GM23338 (cell line): ENCODE data around the gene KLHDC7A. TPM values are rescaled to one million over a fixed set of nuclear protein-coding genes. Genes with fewer than 3 reads are reported as not detected.

Experiments
- ATAC-seq: fragments of 200-7000 bp; cut with Tn5 transposase; 3 replicates; pipeline ENCODE4 v1.9.1; 2020
- DNase-seq: peaks from one replicate; pipeline ENCODE4 v3.0.0-alpha.2; 2015; ENCODE audit warnings: low spot score
- H2AFZ ChIP-seq: fragments of 200-600 bp; sonication (generic); 2 replicates; pipeline ENCODE4 v1.8.0; 2016; ENCODE audit warnings: antibody characterized with exemption, mild to moderate bottlenecking, moderate library complexity
- H3F3A ChIP-seq: fragments of 200-600 bp; sonication (generic); replicated peaks from 2 replicates; pipeline ENCODE4 v1.8.0; 2017; ENCODE audit warnings: antibody characterized with exemption, mixed run types, low read depth
- H3K27ac ChIP-seq: fragments of 200-600 bp; sonication (generic); 2 replicates; pipeline ENCODE4 v1.6.1; 2016; ENCODE audit warnings: low read depth
- H3K27me3 ChIP-seq: fragments of 200-600 bp; sonication (generic); 2 replicates; pipeline ENCODE4 v1.8.0; 2016; ENCODE audit warnings: mild to moderate bottlenecking, mixed run types, moderate library complexity; ENCODE audit not compliant: insufficient read depth
- H3K36me3 ChIP-seq: fragments of 200-600 bp; sonication (generic); 2 replicates; pipeline ENCODE4 v1.8.0; 2016; ENCODE audit warnings: mild to moderate bottlenecking; ENCODE audit not compliant: insufficient read depth
- H3K4me1 ChIP-seq: fragments of 200-600 bp; sonication (generic); 2 replicates; pipeline ENCODE4 v1.8.0; 2016; ENCODE audit warnings: mild to moderate bottlenecking, moderate library complexity; ENCODE audit not compliant: insufficient read depth
- H3K4me2 ChIP-seq: fragments of 200-600 bp; sonication (generic); 2 replicates; pipeline ENCODE4 v1.7.1; 2017; ENCODE audit warnings: mixed run types
- H3K4me3 ChIP-seq: fragments of 200-600 bp; sonication (generic); 2 replicates; pipeline ENCODE4 v1.6.1; 2016; ENCODE audit warnings: mixed run types
- H3K79me2 ChIP-seq: fragments of 200-600 bp; sonication (generic); replicated peaks from 2 replicates; pipeline ENCODE4 v1.8.0; 2017; ENCODE audit warnings: mild to moderate bottlenecking; ENCODE audit not compliant: insufficient read depth
- H3K9me2 ChIP-seq: fragments of 200-600 bp; sonication (generic); 2 replicates; pipeline ENCODE4 v1.8.0; 2017; ENCODE audit not compliant: insufficient read depth
- H4K20me1 ChIP-seq: fragments of 200-600 bp; sonication (generic); replicated peaks from 2 replicates; pipeline ENCODE4 v1.8.0; 2017; ENCODE audit warnings: mild to moderate bottlenecking; ENCODE audit not compliant: insufficient read depth
- H3K27ac Mint-ChIP-seq: 2 replicates; pipeline ENCODE4 v1.8.0; 2020; ENCODE audit warnings: inconsistent platforms, mild to moderate bottlenecking, moderate library complexity, mixed read lengths
- H3K27me3 Mint-ChIP-seq: 3 replicates; pipeline ENCODE4 v1.8.0; 2022; ENCODE audit warnings: low read depth, mild to moderate bottlenecking, moderate library complexity, mixed read lengths, inconsistent platforms; ENCODE audit not compliant: insufficient read depth, poor library complexity
- H3K36me3 Mint-ChIP-seq: 3 replicates; pipeline ENCODE4 v1.8.0; 2021; ENCODE audit warnings: low read depth, mild to moderate bottlenecking, inconsistent platforms, moderate library complexity, mixed read lengths
- H3K4me1 Mint-ChIP-seq: 3 replicates; pipeline ENCODE4 v1.8.0; 2020; ENCODE audit warnings: mild to moderate bottlenecking, inconsistent platforms, mixed read lengths
- H3K4me3 Mint-ChIP-seq: 3 replicates; pipeline ENCODE4 v1.8.0; 2021; ENCODE audit warnings: moderate library complexity, mild to moderate bottlenecking, inconsistent platforms, mixed read lengths
- H3K9me3 Mint-ChIP-seq: 3 replicates; pipeline ENCODE4 v1.8.0; 2020; ENCODE audit warnings: moderate library complexity, mild to moderate bottlenecking, inconsistent platforms, mixed read lengths
- CREB1 ChIP-seq: fragments of 250-450 bp; sonication (Bioruptor Pico); IDR thresholded peaks from 2 replicates; pipeline ENCODE4 v1.5.0; 2020; ENCODE audit warnings: low read depth, mild to moderate bottlenecking, moderate library complexity
- CTCF ChIP-seq, 2 experiments: fragments of 200-600 bp in 1 of 2; sonication (generic) in 1 of 2; conservative IDR thresholded peaks; 2 replicates each; pipeline versions ENCODE4 v1.5.1 to v1.6.1; 2016 to 2017; ENCODE audit warnings: antibody characterized with exemption in 2 of 2, low read depth in 2 of 2, mild to moderate bottlenecking in 2 of 2, moderate library complexity in 1 of 2
- ETS1 ChIP-seq: IDR thresholded peaks from 2 replicates; pipeline ENCODE4 v1.6.1; 2016; ENCODE audit warnings: antibody characterized with exemption
- EZH2 ChIP-seq: fragments of 200-600 bp; sonication (generic); IDR thresholded peaks from one replicate; pipeline ENCODE4 v1.8.0; 2017; ENCODE audit warnings: antibody characterized with exemption, mild to moderate bottlenecking, low read depth; ENCODE audit not compliant: unreplicated experiment
- EZH2phosphoT487 ChIP-seq: fragments of 200-600 bp; sonication (generic); IDR thresholded peaks from one replicate; pipeline ENCODE4 v1.8.1; 2018; ENCODE audit warnings: antibody characterized with exemption; ENCODE audit not compliant: unreplicated experiment
- JUNB ChIP-seq: IDR thresholded peaks from one replicate; pipeline ENCODE4 v1.6.1; 2016; ENCODE audit warnings: antibody characterized with exemption; ENCODE audit not compliant: unreplicated experiment
- NANOG ChIP-seq: IDR thresholded peaks from 2 replicates; pipeline ENCODE4 v1.6.1; 2016; ENCODE audit warnings: antibody characterized with exemption, borderline replicate concordance
- POLR2AphosphoS5 ChIP-seq: IDR thresholded peaks from 2 replicates; pipeline ENCODE4 v1.6.1; 2016; ENCODE audit warnings: antibody characterized with exemption, low read depth
- REST ChIP-seq: IDR thresholded peaks from one replicate; pipeline ENCODE4 v1.6.1; 2018; ENCODE audit warnings: antibody characterized with exemption; ENCODE audit not compliant: unreplicated experiment
- STAT1 ChIP-seq: IDR thresholded peaks from one replicate; pipeline ENCODE4 v1.6.1; 2016; ENCODE audit warnings: antibody characterized with exemption; ENCODE audit not compliant: unreplicated experiment
- ZNF114 ChIP-seq: fragments of 250-450 bp; sonication (Bioruptor Pico); IDR thresholded peaks from 2 replicates; pipeline ENCODE4 v1.5.0; 2020; ENCODE audit warnings: mild to moderate bottlenecking, moderate library complexity
- ZNF331 ChIP-seq: fragments of 250-450 bp; sonication (Bioruptor Pico); IDR thresholded peaks from 2 replicates; pipeline ENCODE4 v1.5.0; 2020; ENCODE audit warnings: low read depth, mild to moderate bottlenecking, moderate library complexity
- ZNF462 ChIP-seq: fragments of 250-450 bp; sonication (Bioruptor Pico); IDR thresholded peaks from 2 replicates; pipeline ENCODE4 v1.5.0; 2020; ENCODE audit warnings: mild to moderate bottlenecking, moderate library complexity
- polyA plus RNA-seq: library from polyadenylated mRNA; unstranded; fragments of >200 nt; fragmentation: Nextera tagmentation; extraction: Ambion mirVana; gene quantifications from 2 replicates; pipeline ENCODE4 v1.2.1, GENCODE V29; 2016
- total RNA-seq: library from RNA; depleted of rRNA; stranded (reverse); fragments of >200 nt; shearing (Covaris generic); gene quantifications from 2 replicates; pipeline ENCODE4 v1.2.3, GENCODE V29; 2014

Gene KLHDC7A
- total and polyA plus RNA-seq, 2 experiments from 2014 or later, result 4.5 to 22.4 TPM

- Histone ChIP-seq H3K9me2 (0 out of 2 replicates have a peak, but pooled peaks cover 3% of the 10 kb centered on the region), H4K20me1 (no peaks in the 10 kb centered on the region), H3K36me3 (no peaks in the 10 kb centered on the region), H3K27me3 (no peaks in the 10 kb centered on the region), H3K79me2 (no peaks in the 10 kb centered on the region), H3K4me3 (no peak overlapping the region), H3F3A (no peaks in the 10 kb centered on the region), H3K27ac (no peak overlapping the region), H3K4me2 (no peak overlapping the region), H3K4me1 (no peaks in the 10 kb centered on the region), H2AFZ (no peak overlapping the region)
- no peak for ATAC-seq
- peaks cover 21% of the 10 kb centered on the region for H3K9me3 Mint-ChIP-seq
- H3K4me3 Mint-ChIP-seq, result no peak overlapping the region
- no peaks in the 10 kb centered on the region for H3K4me1 Mint-ChIP-seq
- peaks cover 9% of the 10 kb centered on the region for H3K36me3 Mint-ChIP-seq
- no peak overlapping the region for H3K27ac Mint-ChIP-seq
- TF ChIP-seq NANOG (no peak), EZH2phosphoT487 (no peak), EZH2 (no peak), STAT1 (no peak), ZNF114 (no peak), CREB1 (CRISPR knock-in tag) (no peak), POLR2AphosphoS5 (no peak), ZNF462 (CRISPR knock-in tag) (no peak), ETS1 (no peak), CTCF (conservative IDR thresholded peaks at IDR 0.05; ENCODE audit: low read depth in 2 of 2) (no peak), JUNB (no peak), ZNF331 (no peak), REST (no peak)
- peaks cover 6% of the 10 kb centered on the region for H3K27me3 Mint-ChIP-seq
- no peak for DNase-seq
These were observed 15.3 kb downstream of the KLHDC7A start for GRCh38 chr1:18496056-18496455.
